ENCODE data around the gene ME1.

- TF ChIP-seq POLR2A (IDR thresholded peaks at IDR 0.05; ENCODE audit: extremely low read depth, insufficient read length) (no peak), CTCF (IDR thresholded peaks at IDR 0.05; ENCODE audit: low read depth, low read length) (no peak), MAX (IDR thresholded peaks at IDR 0.05; ENCODE audit: low read depth, low read length) (no peak)
Observed at GRCh38 chr6:83202031-83202430, 228.8 kb downstream of the ME1 start.
